ENCODE data around the gene CFAP100.

Gene CFAP100

DNA sequence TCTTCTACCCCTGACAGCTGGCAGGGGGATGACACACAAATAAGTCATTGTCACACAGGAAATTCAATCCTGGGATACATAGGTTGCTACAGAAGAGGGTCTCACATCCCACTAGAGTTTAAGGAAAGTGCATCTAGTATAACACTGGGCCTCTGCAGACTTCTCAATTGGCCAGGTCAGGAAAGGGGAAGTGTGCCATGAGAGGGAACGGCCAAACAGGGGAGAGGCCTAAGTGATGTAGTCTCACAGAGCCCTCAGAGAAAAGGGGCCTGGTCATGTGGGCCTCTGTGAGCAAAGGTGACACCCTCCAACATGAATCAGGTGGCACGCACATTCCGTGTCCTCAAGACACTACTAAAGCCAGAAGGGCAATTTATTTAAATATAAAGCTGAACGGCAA is 69.8 kb downstream of the CFAP100 start:
- TF ChIP-seq, protein P1, sequence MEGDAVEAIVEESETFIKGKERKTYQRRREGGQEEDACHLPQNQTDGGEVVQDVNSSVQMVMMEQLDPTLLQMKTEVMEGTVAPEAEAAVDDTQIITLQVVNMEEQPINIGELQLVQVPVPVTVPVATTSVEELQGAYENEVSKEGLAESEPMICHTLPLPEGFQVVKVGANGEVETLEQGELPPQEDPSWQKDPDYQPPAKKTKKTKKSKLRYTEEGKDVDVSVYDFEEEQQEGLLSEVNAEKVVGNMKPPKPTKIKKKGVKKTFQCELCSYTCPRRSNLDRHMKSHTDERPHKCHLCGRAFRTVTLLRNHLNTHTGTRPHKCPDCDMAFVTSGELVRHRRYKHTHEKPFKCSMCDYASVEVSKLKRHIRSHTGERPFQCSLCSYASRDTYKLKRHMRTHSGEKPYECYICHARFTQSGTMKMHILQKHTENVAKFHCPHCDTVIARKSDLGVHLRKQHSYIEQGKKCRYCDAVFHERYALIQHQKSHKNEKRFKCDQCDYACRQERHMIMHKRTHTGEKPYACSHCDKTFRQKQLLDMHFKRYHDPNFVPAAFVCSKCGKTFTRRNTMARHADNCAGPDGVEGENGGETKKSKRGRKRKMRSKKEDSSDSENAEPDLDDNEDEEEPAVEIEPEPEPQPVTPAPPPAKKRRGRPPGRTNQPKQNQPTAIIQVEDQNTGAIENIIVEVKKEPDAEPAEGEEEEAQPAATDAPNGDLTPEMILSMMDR (IDR thresholded peaks at IDR 0.05), result no peak
- H3K27ac Mint-ChIP-seq, result no peak overlapping the region
- no peak for DNase-seq
- H3K4me1 Mint-ChIP-seq, result peaks cover 6% of the 10 kb centered on the region
- no peaks in the 10 kb centered on the region for H3K27me3 Mint-ChIP-seq (ENCODE audit: low read depth, poor library complexity)
- H3K4me3 Mint-ChIP-seq, result no peak overlapping the region
- H3K36me3 Mint-ChIP-seq (ENCODE audit: low read depth), result peaks cover 60% of the 10 kb centered on the region
- H3K9me3 Mint-ChIP-seq, result no peaks in the 10 kb centered on the region

DNA sequence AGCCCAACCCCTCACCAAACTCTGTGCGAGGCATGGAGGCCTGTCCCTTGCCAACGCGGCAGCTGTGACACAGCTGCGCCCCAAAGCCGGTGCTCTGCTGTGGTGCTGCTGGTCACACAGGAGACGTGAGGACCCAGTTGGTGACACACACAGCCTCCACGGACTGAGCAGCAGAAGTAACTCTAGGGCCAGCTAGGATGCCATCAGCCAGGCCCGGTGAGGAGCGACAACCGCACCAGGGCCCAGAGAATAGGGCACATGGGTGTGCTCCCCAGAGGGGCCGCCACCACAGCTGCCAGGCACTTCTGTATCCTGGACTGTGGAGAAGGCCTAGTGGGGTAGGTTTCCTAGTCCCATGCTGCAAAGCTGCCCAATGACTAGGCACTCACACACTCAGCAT is 70.3 kb downstream of the CFAP100 start:
- TF ChIP-seq, protein P1 (IDR thresholded peaks at IDR 0.05), result no peak
- Mint-ChIP-seq H3K36me3 (ENCODE audit: low read depth) (peaks cover 64% of the 10 kb centered on the region), H3K4me3 (no peak overlapping the region), H3K27me3 (ENCODE audit: low read depth, poor library complexity) (no peaks in the 10 kb centered on the region), H3K4me1 (peaks cover 10% of the 10 kb centered on the region), H3K9me3 (no peaks in the 10 kb centered on the region), H3K27ac (no peak overlapping the region)
- DNase-seq, result no peak

DNA sequence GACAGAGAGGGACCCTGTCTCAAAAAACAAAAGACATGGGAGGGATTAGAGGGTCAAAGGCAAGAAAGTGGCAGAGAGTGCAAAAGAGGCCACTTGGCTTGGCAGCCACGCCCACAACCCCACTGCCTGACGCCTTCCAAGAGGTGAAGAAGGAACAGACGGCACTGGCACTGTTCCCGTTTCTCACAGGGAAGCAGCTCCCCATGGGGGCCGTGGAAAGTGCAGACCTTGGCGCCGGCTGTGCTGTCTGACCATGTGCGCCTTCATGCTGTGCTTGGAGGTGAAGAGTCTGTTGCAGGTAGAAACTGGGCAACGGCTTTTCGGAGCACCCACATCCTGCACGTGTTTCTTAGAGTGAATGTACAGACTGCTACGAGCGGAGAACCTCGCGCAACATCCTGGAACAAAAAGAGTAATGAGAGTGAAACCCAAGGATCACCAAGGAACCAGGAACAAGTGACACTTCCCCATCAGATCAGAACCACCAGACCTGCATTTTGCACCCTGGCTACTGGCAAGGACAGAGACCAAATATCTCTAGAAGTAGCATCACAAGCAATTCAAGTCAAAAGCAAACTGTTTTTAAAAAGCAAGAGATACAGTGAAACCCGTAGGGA is 71.3 kb downstream of the CFAP100 start:
- no peak overlapping the region for H3K27ac Mint-ChIP-seq
- H3K9me3 Mint-ChIP-seq, result no peaks in the 10 kb centered on the region
- peaks cover 15% of the 10 kb centered on the region for H3K4me1 Mint-ChIP-seq
- TF ChIP-seq, protein P1 (IDR thresholded peaks at IDR 0.05), result no peak
- no peak overlapping the region for H3K4me3 Mint-ChIP-seq
- H3K36me3 Mint-ChIP-seq (ENCODE audit: low read depth), result peaks cover 68% of the 10 kb centered on the region
- H3K27me3 Mint-ChIP-seq (ENCODE audit: low read depth, poor library complexity), result no peaks in the 10 kb centered on the region
- DNase-seq, result no peak

DNA sequence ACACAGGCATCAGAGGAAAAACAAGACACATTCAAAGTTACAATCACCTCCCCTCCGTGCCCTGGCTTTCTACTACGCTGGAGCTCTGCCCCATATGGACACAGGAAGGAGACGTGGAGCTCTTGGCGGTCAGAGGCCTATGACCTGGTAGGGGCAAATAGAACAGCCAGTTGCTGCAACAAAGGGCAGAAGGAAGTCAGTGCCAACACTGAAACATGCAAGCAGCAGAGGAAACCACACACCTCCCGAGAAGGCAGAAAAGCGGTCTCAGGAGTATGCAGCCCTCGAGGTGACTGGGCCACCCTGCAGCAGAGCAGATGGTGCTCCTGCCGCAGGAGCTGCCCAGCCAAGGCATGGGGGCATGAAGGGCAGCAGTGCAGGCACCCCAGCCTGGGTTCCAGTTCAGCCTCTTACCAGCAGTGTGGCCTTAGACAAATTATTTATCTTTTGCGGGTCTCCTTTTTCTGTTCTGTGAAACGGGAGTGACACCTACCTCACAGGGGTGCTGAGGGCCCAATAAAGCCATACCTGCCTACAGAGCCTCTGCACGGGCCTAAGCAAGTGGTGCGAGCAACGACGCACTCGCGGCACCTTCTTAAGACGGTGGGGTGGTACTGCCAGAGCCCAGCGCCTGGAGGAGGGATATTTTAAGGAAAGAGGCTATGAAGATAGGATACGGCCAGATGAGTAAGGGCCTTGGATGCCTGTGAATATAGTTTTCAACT is 72.3 kb downstream of the CFAP100 start:
- Mint-ChIP-seq H3K27ac (no peak overlapping the region), H3K4me1 (peaks cover 17% of the 10 kb centered on the region), H3K36me3 (ENCODE audit: low read depth) (peaks cover 66% of the 10 kb centered on the region), H3K9me3 (no peaks in the 10 kb centered on the region), H3K27me3 (ENCODE audit: low read depth, poor library complexity) (no peaks in the 10 kb centered on the region), H3K4me3 (no peak overlapping the region)
- TF ChIP-seq, protein P1 (IDR thresholded peaks at IDR 0.05), result no peak
- no peak for DNase-seq

DNA sequence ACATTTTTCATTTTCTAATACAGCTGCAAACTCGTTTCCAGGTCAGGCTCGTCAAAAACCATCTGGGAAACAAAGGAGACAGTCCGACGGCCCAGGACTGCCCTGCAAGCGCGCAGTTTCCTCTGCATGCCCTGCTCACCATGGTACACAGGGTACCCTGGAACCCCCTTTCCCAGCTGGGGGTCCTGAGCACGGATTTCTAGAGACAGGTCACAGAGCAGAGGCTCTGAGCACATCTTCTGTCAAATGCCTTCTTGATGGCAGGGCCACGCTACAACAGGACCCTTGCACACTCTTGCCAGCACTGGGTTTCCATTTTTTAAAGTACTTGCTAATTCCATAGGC is 72.9 kb downstream of the CFAP100 start:
- no peak overlapping the region for H3K27ac Mint-ChIP-seq

More for the DNA sequence above, 72.9 kb downstream of the CFAP100 start:
- no peaks in the 10 kb centered on the region for H3K27me3 Mint-ChIP-seq (ENCODE audit: low read depth, poor library complexity)
- TF ChIP-seq, protein P1 (IDR thresholded peaks at IDR 0.05), result no peak
- no peaks in the 10 kb centered on the region for H3K9me3 Mint-ChIP-seq
- H3K4me3 Mint-ChIP-seq, result no peak overlapping the region
- peaks cover 66% of the 10 kb centered on the region for H3K36me3 Mint-ChIP-seq (ENCODE audit: low read depth)
- H3K4me1 Mint-ChIP-seq, result peaks cover 22% of the 10 kb centered on the region
- DNase-seq, result no peak

Data from nephron progenitor cell (in vitro differentiated cells).